GM21447 (cell line): ENCODE data around the gene RPGR.

ENCODE experiments used
- ATAC-seq: cut with Tn5 transposase; IDR thresholded peaks from one replicate; pipeline ENCODE4 v1.9.1; 2021; ENCODE audit not compliant: unreplicated experiment

Gene RPGR, protein sequence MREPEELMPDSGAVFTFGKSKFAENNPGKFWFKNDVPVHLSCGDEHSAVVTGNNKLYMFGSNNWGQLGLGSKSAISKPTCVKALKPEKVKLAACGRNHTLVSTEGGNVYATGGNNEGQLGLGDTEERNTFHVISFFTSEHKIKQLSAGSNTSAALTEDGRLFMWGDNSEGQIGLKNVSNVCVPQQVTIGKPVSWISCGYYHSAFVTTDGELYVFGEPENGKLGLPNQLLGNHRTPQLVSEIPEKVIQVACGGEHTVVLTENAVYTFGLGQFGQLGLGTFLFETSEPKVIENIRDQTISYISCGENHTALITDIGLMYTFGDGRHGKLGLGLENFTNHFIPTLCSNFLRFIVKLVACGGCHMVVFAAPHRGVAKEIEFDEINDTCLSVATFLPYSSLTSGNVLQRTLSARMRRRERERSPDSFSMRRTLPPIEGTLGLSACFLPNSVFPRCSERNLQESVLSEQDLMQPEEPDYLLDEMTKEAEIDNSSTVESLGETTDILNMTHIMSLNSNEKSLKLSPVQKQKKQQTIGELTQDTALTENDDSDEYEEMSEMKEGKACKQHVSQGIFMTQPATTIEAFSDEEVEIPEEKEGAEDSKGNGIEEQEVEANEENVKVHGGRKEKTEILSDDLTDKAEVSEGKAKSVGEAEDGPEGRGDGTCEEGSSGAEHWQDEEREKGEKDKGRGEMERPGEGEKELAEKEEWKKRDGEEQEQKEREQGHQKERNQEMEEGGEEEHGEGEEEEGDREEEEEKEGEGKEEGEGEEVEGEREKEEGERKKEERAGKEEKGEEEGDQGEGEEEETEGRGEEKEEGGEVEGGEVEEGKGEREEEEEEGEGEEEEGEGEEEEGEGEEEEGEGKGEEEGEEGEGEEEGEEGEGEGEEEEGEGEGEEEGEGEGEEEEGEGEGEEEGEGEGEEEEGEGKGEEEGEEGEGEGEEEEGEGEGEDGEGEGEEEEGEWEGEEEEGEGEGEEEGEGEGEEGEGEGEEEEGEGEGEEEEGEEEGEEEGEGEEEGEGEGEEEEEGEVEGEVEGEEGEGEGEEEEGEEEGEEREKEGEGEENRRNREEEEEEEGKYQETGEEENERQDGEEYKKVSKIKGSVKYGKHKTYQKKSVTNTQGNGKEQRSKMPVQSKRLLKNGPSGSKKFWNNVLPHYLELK

DNA sequence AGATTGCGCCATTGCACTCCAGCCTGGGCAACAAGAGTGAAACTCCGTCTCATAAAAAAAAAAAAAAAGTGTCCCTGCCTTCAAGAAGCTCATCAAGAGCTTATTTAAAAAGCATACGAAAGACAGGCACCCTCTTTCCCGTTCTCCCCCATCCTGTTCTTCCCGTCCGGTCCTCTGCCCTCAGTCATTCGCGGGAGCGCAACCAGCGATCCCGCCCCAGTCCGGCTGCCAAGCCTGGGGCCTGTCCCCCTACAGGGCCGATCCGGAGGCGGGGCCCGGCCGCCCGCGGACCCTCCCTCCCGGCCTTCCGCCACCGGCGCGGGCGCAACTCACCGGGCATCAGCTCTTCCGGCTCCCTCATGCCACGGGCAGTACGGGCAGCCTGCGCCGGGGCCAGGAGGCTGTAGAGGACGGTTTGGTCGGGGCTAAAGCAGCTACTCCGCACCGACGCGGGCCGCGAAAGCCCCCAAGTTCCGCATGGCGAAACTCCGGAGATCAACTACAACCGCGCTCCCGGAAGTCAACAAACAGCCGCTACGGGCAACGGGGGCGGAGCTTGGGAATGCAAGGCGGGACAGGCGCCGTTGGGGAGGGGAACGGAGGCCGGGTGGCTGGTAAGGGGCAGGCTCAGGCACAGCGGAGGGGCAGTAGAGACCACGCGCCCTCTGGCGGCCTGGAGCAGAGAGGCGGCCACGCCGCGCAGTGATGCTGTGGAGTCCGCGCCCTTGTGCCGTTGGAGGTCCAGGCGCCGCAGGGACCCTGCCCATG, at the start of gene RPGR:
TSS of gene RPGR (minus strand) at position 503 of the 768 bp plus-strand sequence. CDS start at position 361, 142 bp downstream.
- ATAC-seq = peak; percentile 98

DNA sequence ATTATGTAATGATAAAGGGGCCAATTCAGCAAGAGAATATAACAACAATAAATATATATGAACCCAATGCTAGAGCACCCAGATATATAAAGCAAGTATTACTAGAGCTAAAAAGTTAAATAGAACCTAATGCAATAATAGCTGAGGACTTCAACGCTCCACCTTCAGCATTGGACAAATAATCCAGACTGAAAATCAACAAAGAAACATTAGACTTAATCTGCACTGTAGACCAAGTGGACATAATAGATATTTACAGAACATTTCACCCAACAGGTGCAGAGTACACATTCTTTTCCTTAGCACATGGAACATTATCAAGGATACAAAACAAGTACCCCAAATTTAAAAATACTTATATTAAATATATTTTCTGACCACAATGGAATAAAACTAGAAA, 49.4 kb upstream of the RPGR start:
- ATAC-seq = no peak

- ATAC-seq = no peak
Measured at GRCh38 chrX:38375891-38376290, 48.6 kb upstream of the RPGR start.

DNA sequence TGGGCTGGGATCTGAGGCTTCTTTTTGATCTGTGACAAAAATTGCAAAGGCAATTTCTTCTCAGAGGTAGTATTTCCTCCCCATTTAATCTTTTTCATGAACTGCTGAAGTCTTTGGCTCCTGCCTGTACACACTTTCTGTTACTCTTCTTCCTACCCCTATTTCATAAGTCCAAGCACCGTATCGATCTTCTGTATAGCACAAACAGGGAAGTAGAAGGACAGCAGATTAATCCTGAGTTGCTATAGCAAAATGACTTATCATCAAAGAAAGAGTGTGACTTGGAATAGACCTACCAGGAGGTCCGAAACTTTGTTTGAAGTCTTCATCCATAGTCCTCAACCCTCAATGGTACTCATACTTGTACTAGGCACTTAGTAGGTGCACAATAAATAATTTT, 47.1 kb upstream of the RPGR start:
- ATAC-seq = no peak

- ATAC-seq = no peak
Measured at GRCh38 chrX:38371641-38372040, 44.3 kb upstream of the RPGR start.

GRCh38 chrX:38368774-38369173, 41.5 kb upstream of the RPGR start:
- no peak for ATAC-seq

DNA sequence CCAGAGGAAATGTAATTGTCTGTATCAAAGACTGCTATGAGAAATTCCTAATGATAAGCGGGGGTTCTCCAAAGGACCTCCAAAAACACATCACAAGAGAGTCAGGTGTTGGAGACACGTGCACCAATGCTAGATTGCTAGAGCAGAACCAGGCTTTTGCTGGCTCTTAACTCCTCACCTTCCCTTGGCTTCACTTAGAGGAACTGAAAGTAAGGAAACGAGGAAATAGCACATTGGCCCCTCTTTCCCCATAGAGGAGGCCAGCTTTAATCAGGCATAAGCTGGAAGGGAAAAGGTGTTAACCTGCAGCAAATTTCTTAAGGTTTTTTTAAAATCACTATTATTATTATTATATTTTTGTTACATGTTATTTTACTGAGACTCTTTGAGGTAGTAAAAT, 38.6 kb upstream of the RPGR start:
- no peak for ATAC-seq

DNA sequence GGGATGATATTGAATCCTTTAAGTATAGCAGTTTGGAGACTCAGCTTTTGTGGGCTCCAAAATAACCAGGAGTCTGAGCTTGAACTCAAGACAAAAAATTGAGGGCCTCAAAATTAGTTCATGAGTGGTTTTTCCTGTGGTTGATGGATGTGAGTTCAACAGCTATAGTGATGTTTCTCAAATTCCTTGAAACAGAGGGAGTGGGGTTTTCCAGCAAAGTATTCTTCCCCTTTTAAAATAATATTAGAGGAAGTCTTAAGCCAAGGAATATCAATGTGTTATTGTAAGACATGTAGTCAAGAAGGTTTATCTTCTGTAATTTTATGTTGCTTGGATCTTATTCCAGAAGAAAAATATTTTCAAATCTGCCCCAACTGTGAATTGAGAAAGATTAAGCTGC, 35.7 kb upstream of the RPGR start:
- no peak for ATAC-seq

GRCh38 chrX:38357747-38358673, 30.7 kb upstream of the RPGR start:
- ATAC-seq = no peak

DNA sequence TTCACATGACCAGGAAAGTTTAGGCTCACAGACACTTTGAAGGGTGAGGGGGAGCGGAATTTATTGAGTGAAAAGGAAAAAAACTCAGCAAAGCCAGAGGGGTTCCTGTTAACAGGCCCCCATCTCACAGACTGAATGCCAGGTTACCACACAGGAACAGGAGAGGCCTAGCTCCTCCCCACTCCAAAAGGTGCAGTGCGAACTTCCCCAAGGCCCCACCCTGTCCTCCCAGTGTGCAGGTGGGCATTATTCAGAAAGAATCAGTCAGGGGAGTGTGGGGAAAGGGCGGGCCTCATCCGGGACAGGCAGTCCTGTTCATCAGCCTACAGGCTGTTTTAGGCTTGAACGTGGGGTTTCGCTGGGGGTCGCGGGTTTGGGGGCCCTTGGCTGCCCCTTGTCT, 29.1 kb upstream of the RPGR start:
- ATAC-seq = no peak

- no peak for ATAC-seq
Measured at GRCh38 chrX:38352362-38352761, 25.1 kb upstream of the RPGR start, which contains the start of gene OTC. TSS of gene OTC (plus strand) at chrX:38352604. CDS start at chrX:38352697, 93 bp downstream.

DNA sequence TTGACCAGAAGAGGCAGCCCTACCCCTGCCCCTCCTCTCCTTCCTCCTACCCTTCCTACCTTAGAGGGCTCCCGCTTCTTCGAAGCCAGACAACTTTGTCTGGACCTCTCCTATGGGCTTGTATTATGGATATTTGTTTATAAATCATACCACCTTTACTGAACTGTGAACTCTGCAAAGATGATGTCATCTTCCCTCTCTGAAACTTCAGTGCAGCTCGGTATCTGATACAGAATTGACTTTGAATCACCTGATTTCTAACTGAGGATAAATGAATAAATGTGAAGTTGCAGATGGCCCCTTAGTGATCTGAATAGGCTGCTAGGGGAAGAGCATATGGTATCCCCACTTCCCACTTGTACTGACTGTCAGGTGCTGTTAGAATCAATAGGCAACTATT, 24.0 kb upstream of the RPGR start:
- ATAC-seq = no peak

- no peak for ATAC-seq
Measured at GRCh38 chrX:38347136-38347535, 19.8 kb upstream of the RPGR start.

DNA sequence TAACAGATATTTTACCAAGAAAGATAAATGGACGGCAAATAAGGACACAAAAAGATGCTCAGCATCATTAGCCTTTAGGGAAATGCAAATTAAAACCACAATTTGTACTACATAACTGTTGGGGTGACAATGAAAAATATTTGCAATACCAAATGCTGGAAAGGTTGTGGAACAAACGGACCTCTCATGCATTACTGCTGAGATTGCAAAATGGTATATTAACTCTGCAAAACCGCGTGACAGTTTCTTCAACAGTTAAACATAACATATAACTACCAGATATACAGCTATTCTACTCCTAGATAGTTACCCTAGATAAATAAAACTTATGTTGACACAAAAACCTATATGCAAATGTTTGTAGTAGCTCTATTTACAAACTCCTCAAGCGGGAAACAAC, 18.8 kb upstream of the RPGR start:
- no peak for ATAC-seq

- no peak for ATAC-seq
Measured at GRCh38 chrX:38342853-38343778, 15.8 kb upstream of the RPGR start.

DNA sequence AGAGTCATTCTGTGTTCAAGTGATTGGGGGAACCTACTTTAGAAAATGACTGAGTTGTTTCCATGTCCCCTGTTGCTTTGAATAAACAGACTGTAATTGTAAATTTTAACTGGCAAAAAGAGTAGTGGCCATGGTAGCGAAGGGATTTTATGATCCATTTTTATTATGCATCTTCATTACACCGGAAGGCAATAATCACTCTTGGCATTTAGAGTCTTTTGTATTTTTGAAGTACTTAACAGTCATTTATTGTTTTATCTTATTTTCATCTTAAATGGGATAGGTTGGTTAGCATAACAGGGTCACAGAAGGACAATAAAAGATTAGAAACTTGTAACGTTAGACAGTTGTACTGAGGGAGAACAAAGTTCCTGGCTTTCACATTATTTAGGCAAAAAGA, 14.1 kb upstream of the RPGR start:
- ATAC-seq = no peak

GRCh38 chrX:38336538-38337240, 9.4 kb upstream of the RPGR start:
- ATAC-seq = no peak

- ATAC-seq = no peak
Measured at GRCh38 chrX:38335382-38335781, 8.1 kb upstream of the RPGR start.
